ENCODE measurements around the gene RIMBP2. TPM values are rescaled to one million over a fixed set of nuclear protein-coding genes. Genes with fewer than 3 reads are reported as not detected.
A peak's percentile ranks its signal among the peaks of the same experiment; 100 is the strongest.

The RIMBP2 gene
- total and polyA plus RNA-seq, 2 donors, result 0.47 to 0.78 TPM

DNA sequence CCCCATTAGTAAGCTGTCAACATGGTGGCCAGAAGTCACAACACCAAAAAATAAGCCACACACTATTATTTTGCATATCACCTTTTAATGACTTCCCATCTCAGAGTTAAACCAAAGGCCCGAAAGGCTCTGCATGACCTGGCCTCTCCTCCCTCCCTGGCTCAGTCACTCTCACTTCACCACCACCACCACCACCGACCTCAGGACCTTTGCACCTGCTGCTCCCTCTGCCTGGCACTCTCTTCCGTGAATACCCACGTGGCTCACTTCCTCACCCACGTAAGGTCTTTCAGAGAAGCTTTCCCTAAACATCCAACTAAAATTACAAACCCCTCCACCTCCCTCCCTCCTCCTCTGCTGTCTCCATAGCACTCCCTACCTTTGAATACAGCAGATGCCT lies 134.3 kb downstream of the RIMBP2 start:
- Histone ChIP-seq H3K27ac (ENCODE audit: low read depth in 1 of 2, low read length in 1 of 2) (no peak overlapping the region), H3K9me3 (ENCODE audit: control insufficient read depth in 2 of 2, insufficient read depth in 1 of 2, low read length in 1 of 2) (peaks cover 0 to 4% of the 10 kb centered on the region in 2 donors)
- 82% methylated on average over 5 of the region's 5 CpGs for WGBS

GRCh38 chr12:130579231-130579630 lies 136.9 kb downstream of the RIMBP2 start:
- H3K27ac ChIP-seq (ENCODE audit: low read depth in 1 of 2, low read length in 1 of 2), result no peak overlapping the region
- H3K4me1 ChIP-seq (ENCODE audit: control insufficient read depth in 2 of 2, insufficient read depth in 2 of 2, low read length in 2 of 2), result no peaks in the 10 kb centered on the region
- no peaks in the 10 kb centered on the region for H3K36me3 ChIP-seq (ENCODE audit: control insufficient read depth in 2 of 2, insufficient read depth in 2 of 2, low read length in 1 of 2)
- no peak for DNase-seq (ENCODE audit: low read depth in 6 of 9, low spot score in 9 of 9)
- 89% methylated on average over 7 of the region's 7 CpGs for WGBS
- H3K27me3 ChIP-seq (ENCODE audit: control insufficient read depth in 2 of 2, insufficient read depth in 1 of 2, low read length in 1 of 2), result no peaks in the 10 kb centered on the region
- H3K9me3 ChIP-seq (ENCODE audit: control insufficient read depth in 2 of 2, insufficient read depth in 1 of 2, low read length in 1 of 2), result peaks cover 0 to 4% of the 10 kb centered on the region in 2 donors
- H3K4me3 ChIP-seq (ENCODE audit: low read length in 2 of 2), result no peak overlapping the region

More for the DNA sequence above, 134.3 kb downstream of the RIMBP2 start:
- Histone ChIP-seq H3K27me3 (ENCODE audit: control insufficient read depth in 2 of 2, insufficient read depth in 1 of 2, low read length in 1 of 2) (no peaks in the 10 kb centered on the region), H3K4me1 (ENCODE audit: control insufficient read depth in 2 of 2, insufficient read depth in 2 of 2, low read length in 2 of 2) (no peaks in the 10 kb centered on the region), H3K4me3 (ENCODE audit: low read length in 2 of 2) (no peak overlapping the region), H3K36me3 (ENCODE audit: control insufficient read depth in 2 of 2, insufficient read depth in 2 of 2, low read length in 1 of 2) (no peaks in the 10 kb centered on the region)
- DNase-seq (ENCODE audit: low read depth in 6 of 9, low spot score in 9 of 9), result no peak

- DNase-seq (ENCODE audit: low read depth in 6 of 9, low spot score in 9 of 9), result no peak
- H3K4me1 ChIP-seq (ENCODE audit: control insufficient read depth in 2 of 2, insufficient read depth in 2 of 2, low read length in 2 of 2), result no peaks in the 10 kb centered on the region
- no peak overlapping the region for H3K27ac ChIP-seq (ENCODE audit: low read depth in 1 of 2, low read length in 1 of 2)
- no peaks in the 10 kb centered on the region for H3K27me3 ChIP-seq (ENCODE audit: control insufficient read depth in 2 of 2, insufficient read depth in 1 of 2, low read length in 1 of 2)
- H3K9me3 ChIP-seq (ENCODE audit: control insufficient read depth in 2 of 2, insufficient read depth in 1 of 2, low read length in 1 of 2), result peaks cover 0 to 4% of the 10 kb centered on the region in 2 donors
- no peak overlapping the region for H3K4me3 ChIP-seq (ENCODE audit: low read length in 2 of 2)
- 93% methylated on average over 6 of the region's 6 CpGs for WGBS
- H3K36me3 ChIP-seq (ENCODE audit: control insufficient read depth in 2 of 2, insufficient read depth in 2 of 2, low read length in 1 of 2), result no peaks in the 10 kb centered on the region
These were observed 138.7 kb downstream of the RIMBP2 start for GRCh38 chr12:130577351-130577750.

- WGBS, result 96% methylated on average over 17 of the region's 17 CpGs
- DNase-seq (ENCODE audit: low read depth in 6 of 9, low spot score in 9 of 9), result no peak
- H3K4me3 ChIP-seq (ENCODE audit: low read length in 2 of 2), result no peak overlapping the region
- no peaks in the 10 kb centered on the region for H3K36me3 ChIP-seq (ENCODE audit: control insufficient read depth in 2 of 2, insufficient read depth in 2 of 2, low read length in 1 of 2)
- no peaks in the 10 kb centered on the region for H3K27me3 ChIP-seq (ENCODE audit: control insufficient read depth in 2 of 2, insufficient read depth in 1 of 2, low read length in 1 of 2)
- H3K27ac ChIP-seq (ENCODE audit: low read depth in 1 of 2, low read length in 1 of 2), result no peak overlapping the region
- peaks cover 0 to 2% of the 10 kb centered on the region in 2 donors for H3K9me3 ChIP-seq (ENCODE audit: control insufficient read depth in 2 of 2, insufficient read depth in 1 of 2, low read length in 1 of 2)
- peaks cover 0 to 4% of the 10 kb centered on the region in 2 donors for H3K4me1 ChIP-seq (ENCODE audit: control insufficient read depth in 2 of 2, insufficient read depth in 2 of 2, low read length in 2 of 2)
These were observed 139.7 kb downstream of the RIMBP2 start for GRCh38 chr12:130576371-130576816.

GRCh38 chr12:130574402-130574801 lies 141.7 kb downstream of the RIMBP2 start:
- no peaks in the 10 kb centered on the region for H3K9me3 ChIP-seq (ENCODE audit: control insufficient read depth in 2 of 2, insufficient read depth in 1 of 2, low read length in 1 of 2)
- no peak overlapping the region for H3K27ac ChIP-seq (ENCODE audit: low read depth in 1 of 2, low read length in 1 of 2)
- H3K4me3 ChIP-seq (ENCODE audit: low read length in 2 of 2), result no peak overlapping the region
- no peak for DNase-seq (ENCODE audit: low read depth in 6 of 9, low spot score in 9 of 9)
- H3K36me3 ChIP-seq (ENCODE audit: control insufficient read depth in 2 of 2, insufficient read depth in 2 of 2, low read length in 1 of 2), result no peaks in the 10 kb centered on the region
- H3K4me1 ChIP-seq (ENCODE audit: control insufficient read depth in 2 of 2, insufficient read depth in 2 of 2, low read length in 2 of 2), result peaks cover 0 to 5% of the 10 kb centered on the region in 2 donors
- H3K27me3 ChIP-seq (ENCODE audit: control insufficient read depth in 2 of 2, insufficient read depth in 1 of 2, low read length in 1 of 2), result no peaks in the 10 kb centered on the region
- 54% methylated on average over 6 of the region's 6 CpGs for WGBS

DNA sequence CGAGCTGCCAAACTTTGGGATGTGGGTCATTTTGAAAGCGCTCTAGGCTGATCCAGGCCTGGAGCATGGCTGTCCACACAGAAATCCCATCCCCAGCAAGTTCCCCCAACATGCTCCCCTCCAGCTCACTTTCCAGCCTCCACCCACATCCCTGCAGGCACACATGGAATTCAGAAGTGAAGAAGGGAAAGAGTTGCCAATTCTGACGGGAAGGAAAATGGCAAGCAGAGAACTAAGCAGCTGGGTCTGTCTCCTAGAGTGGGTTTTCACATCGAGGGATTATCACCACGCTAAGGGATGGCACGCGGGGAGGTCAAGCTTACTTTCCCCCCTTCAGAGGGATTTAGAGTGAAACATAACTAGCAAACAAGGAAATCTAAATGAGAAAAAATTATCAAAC lies 142.3 kb downstream of the RIMBP2 start:
- WGBS, result 94% methylated on average over 7 of the region's 7 CpGs

DNA sequence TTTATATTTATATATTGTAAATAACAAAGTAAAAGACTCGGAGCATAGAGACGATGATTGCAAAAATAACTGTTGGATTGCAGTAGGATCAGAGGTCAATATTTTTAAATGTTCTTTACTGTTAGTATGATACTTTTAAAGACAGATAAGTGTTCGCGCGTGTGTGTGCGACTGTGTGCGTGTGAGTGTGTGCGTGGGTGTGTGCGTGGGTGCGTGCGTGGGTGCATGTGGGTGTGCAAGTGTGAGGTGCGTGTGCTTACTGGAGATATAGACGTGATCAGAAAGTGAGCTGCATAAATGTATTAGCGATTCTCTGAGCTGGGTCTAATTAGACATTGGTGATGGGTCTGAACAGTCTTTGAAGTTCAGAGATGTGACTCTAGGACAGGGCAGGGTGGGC lies 142.9 kb downstream of the RIMBP2 start:
- H3K27ac ChIP-seq (ENCODE audit: low read depth in 1 of 2, low read length in 1 of 2), result no peak overlapping the region
- H3K4me3 ChIP-seq (ENCODE audit: low read length in 2 of 2), result no peak overlapping the region
- H3K36me3 ChIP-seq (ENCODE audit: control insufficient read depth in 2 of 2, insufficient read depth in 2 of 2, low read length in 1 of 2), result no peaks in the 10 kb centered on the region
- peaks cover 0 to 5% of the 10 kb centered on the region in 2 donors for H3K4me1 ChIP-seq (ENCODE audit: control insufficient read depth in 2 of 2, insufficient read depth in 2 of 2, low read length in 2 of 2)
- H3K27me3 ChIP-seq (ENCODE audit: control insufficient read depth in 2 of 2, insufficient read depth in 1 of 2, low read length in 1 of 2), result no peaks in the 10 kb centered on the region
- DNase-seq (ENCODE audit: low read depth in 6 of 9, low spot score in 9 of 9), result no peak
- 96% methylated on average over 14 of the region's 14 CpGs for WGBS
- no peaks in the 10 kb centered on the region for H3K9me3 ChIP-seq (ENCODE audit: control insufficient read depth in 2 of 2, insufficient read depth in 1 of 2, low read length in 1 of 2)

More for the DNA sequence above, 142.3 kb downstream of the RIMBP2 start:
- no peak for DNase-seq (ENCODE audit: low read depth in 6 of 9, low spot score in 9 of 9)
- Histone ChIP-seq H3K27me3 (ENCODE audit: control insufficient read depth in 2 of 2, insufficient read depth in 1 of 2, low read length in 1 of 2) (no peaks in the 10 kb centered on the region), H3K4me1 (ENCODE audit: control insufficient read depth in 2 of 2, insufficient read depth in 2 of 2, low read length in 2 of 2) (peaks cover 0 to 5% of the 10 kb centered on the region in 2 donors), H3K4me3 (ENCODE audit: low read length in 2 of 2) (no peak overlapping the region), H3K27ac (ENCODE audit: low read depth in 1 of 2, low read length in 1 of 2) (no peak overlapping the region), H3K9me3 (ENCODE audit: control insufficient read depth in 2 of 2, insufficient read depth in 1 of 2, low read length in 1 of 2) (no peaks in the 10 kb centered on the region), H3K36me3 (ENCODE audit: control insufficient read depth in 2 of 2, insufficient read depth in 2 of 2, low read length in 1 of 2) (no peaks in the 10 kb centered on the region)

DNA sequence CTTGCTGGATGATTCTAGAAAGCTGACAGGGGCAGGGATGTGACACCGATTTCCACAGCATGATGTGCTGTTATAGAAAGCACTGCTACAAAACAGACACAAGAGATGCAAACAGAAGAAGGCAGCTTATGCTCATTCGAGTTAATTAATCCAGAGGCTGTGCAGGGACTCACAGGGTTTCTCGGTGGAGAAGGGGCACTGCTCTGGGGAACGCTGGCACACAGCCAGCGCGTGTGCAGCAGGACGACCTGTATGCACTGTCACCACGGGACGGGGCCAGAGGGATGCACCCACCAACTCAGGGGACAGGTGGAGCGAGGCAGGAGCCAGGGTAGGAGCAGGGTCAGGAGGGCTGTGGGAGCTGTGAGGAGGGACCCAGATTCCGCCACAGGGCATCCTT lies 143.5 kb downstream of the RIMBP2 start:
- Histone ChIP-seq H3K36me3 (ENCODE audit: control insufficient read depth in 2 of 2, insufficient read depth in 2 of 2, low read length in 1 of 2) (no peaks in the 10 kb centered on the region), H3K27me3 (ENCODE audit: control insufficient read depth in 2 of 2, insufficient read depth in 1 of 2, low read length in 1 of 2) (no peaks in the 10 kb centered on the region), H3K9me3 (ENCODE audit: control insufficient read depth in 2 of 2, insufficient read depth in 1 of 2, low read length in 1 of 2) (no peaks in the 10 kb centered on the region), H3K27ac (ENCODE audit: low read depth in 1 of 2, low read length in 1 of 2) (no peak overlapping the region), H3K4me3 (ENCODE audit: low read length in 2 of 2) (no peak overlapping the region), H3K4me1 (ENCODE audit: control insufficient read depth in 2 of 2, insufficient read depth in 2 of 2, low read length in 2 of 2) (peaks cover 0 to 5% of the 10 kb centered on the region in 2 donors)
- DNase-seq (ENCODE audit: low read depth in 6 of 9, low spot score in 9 of 9), result no peak
- WGBS, result 88% methylated on average over 11 of the region's 11 CpGs

DNA sequence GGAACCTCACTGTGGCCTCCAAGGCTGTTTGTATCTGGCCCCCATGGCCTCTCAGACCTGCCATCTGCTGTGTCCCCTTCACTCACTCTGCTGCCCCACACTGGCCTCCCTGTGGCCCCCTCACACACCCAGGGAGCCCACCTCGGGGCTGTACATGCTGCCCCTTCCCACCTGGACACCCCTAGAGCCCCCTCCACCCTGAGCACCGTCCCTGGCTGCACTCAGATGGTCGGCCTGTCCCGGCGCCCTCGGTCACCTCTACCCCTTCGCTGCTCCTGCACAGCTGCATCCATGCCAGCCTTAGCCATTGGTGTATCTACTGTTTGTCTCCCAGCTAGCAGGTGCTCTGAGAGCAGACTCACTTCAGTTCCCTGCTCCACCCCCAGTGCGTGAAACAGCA lies 144.4 kb downstream of the RIMBP2 start:
- DNase-seq (ENCODE audit: low read depth in 6 of 9, low spot score in 9 of 9), result no peak
- Histone ChIP-seq H3K4me3 (ENCODE audit: low read length in 2 of 2) (no peak overlapping the region), H3K27ac (ENCODE audit: low read depth in 1 of 2, low read length in 1 of 2) (no peak overlapping the region), H3K9me3 (ENCODE audit: control insufficient read depth in 2 of 2, insufficient read depth in 1 of 2, low read length in 1 of 2) (no peaks in the 10 kb centered on the region), H3K4me1 (ENCODE audit: control insufficient read depth in 2 of 2, insufficient read depth in 2 of 2, low read length in 2 of 2) (peaks cover 0 to 5% of the 10 kb centered on the region in 2 donors), H3K36me3 (ENCODE audit: control insufficient read depth in 2 of 2, insufficient read depth in 2 of 2, low read length in 1 of 2) (no peaks in the 10 kb centered on the region), H3K27me3 (ENCODE audit: control insufficient read depth in 2 of 2, insufficient read depth in 1 of 2, low read length in 1 of 2) (no peaks in the 10 kb centered on the region)
- 94% methylated on average over 8 of the region's 8 CpGs for WGBS

DNA sequence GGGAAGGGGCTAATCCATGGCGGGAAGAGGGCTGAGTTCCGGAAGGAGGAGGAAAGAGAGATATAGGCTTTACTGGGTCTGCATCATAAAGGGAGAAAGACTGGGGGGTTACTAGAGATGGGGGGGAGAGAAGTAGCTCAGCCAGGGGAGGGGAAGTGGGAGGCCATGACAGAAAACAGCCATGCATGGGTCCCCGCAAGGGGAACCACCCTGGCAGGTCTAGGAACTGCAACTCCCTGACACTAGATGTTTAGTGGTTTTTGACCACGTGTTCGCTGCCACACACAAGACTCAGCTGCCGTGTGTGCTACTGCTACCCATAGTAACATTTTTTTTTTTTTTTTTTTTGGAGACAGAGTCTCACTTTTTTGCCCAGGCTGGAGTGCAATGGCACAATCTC lies 145.0 kb downstream of the RIMBP2 start:
- H3K27me3 ChIP-seq (ENCODE audit: control insufficient read depth in 2 of 2, insufficient read depth in 1 of 2, low read length in 1 of 2), result no peaks in the 10 kb centered on the region
- H3K36me3 ChIP-seq (ENCODE audit: control insufficient read depth in 2 of 2, insufficient read depth in 2 of 2, low read length in 1 of 2), result no peaks in the 10 kb centered on the region
- H3K9me3 ChIP-seq (ENCODE audit: control insufficient read depth in 2 of 2, insufficient read depth in 1 of 2, low read length in 1 of 2), result no peaks in the 10 kb centered on the region
- DNase-seq (ENCODE audit: low read depth in 6 of 9, low spot score in 9 of 9), result peak in 5 of 9 donors; percentile 11 to 69 (median 35)
- WGBS, result 59% methylated on average over 6 of the region's 6 CpGs
- peaks cover 0 to 5% of the 10 kb centered on the region in 2 donors for H3K4me1 ChIP-seq (ENCODE audit: control insufficient read depth in 2 of 2, insufficient read depth in 2 of 2, low read length in 2 of 2)
- no peak overlapping the region for H3K27ac ChIP-seq (ENCODE audit: low read depth in 1 of 2, low read length in 1 of 2)
- H3K4me3 ChIP-seq (ENCODE audit: low read length in 2 of 2), result no peak overlapping the region

Data from thymus (tissue), 11 donors.